Measurements from ENCODE around the gene TSC2. TPM values are rescaled to one million over a fixed set of nuclear protein-coding genes. Genes with fewer than 3 reads are reported as not detected.
A peak's percentile ranks its signal among the peaks of the same experiment; 100 is the strongest.

TSC2 gene
- total RNA-seq, 4 donors from 2014 or later, result 101 to 148 (median 109) TPM

GRCh38 chr16:2058420-2058819 is 10.6 kb downstream of the TSC2 start:
- Histone ChIP-seq H3K4me3 (replicated peaks in 1 of 3) (no peak overlapping the region), H3K27ac (peak overlapping the region; percentile 78 to 88 (median 81)), H3K9me3 (no peaks in the 10 kb centered on the region), H3K36me3 (peaks cover 14 to 24% of the 10 kb centered on the region in 2 donors), H3K27me3 (no peaks in the 10 kb centered on the region), H3K4me1 (peaks cover 16 to 32% of the 10 kb centered on the region in 2 donors)
- peak in 1 of 2 donors; percentile 18 for DNase-seq
- TF ChIP-seq POLR2A (IDR thresholded peaks at IDR 0.05), result no peak
- no peak for TF ChIP-seq CTCF (IDR thresholded peaks at IDR 0.05)
- WGBS, 2 donors, result 54 to 71% methylated on average over 7 to 13 of the region's 13 CpGs
- intact Hi-C loops (cut with DNase I), result no loop called here

GRCh38 chr16:2058872-2059271 is 11.1 kb downstream of the TSC2 start:
- no peaks in the 10 kb centered on the region for H3K27me3 ChIP-seq
- H3K36me3 ChIP-seq, result peaks cover 12 to 23% of the 10 kb centered on the region in 2 donors
- H3K4me1 ChIP-seq, result peaks cover 16 to 32% of the 10 kb centered on the region in 2 donors
- H3K27ac ChIP-seq, result peak overlapping the region; percentile 78 to 88 (median 81)
- no peak for TF ChIP-seq POLR2A (IDR thresholded peaks at IDR 0.05)
- peak in 1 of 6 experiments; percentile 10 for TF ChIP-seq CTCF (IDR thresholded peaks at IDR 0.05)
- no peaks in the 10 kb centered on the region for H3K9me3 ChIP-seq
- intact Hi-C loops (cut with DNase I), result no loop called here
- no peak overlapping the region for H3K4me3 ChIP-seq (replicated peaks in 1 of 3)
- peak; percentile 86 to 89 for DNase-seq
- WGBS, 2 donors, result 34 to 57% methylated on average over 10 of the region's 10 CpGs

GRCh38 chr16:2060346-2060745 is 12.6 kb downstream of the TSC2 start:
- H3K27ac ChIP-seq, result no peak overlapping the region
- WGBS, 2 donors, result 91 to 96% methylated on average over 9 to 15 of the region's 17 CpGs
- intact Hi-C loops (cut with DNase I), result no loop called here
- peaks cover 16 to 25% of the 10 kb centered on the region in 2 donors for H3K4me1 ChIP-seq
- no peak overlapping the region for H3K4me3 ChIP-seq (replicated peaks in 1 of 3)
- H3K36me3 ChIP-seq, result peaks cover 16 to 26% of the 10 kb centered on the region in 2 donors
- no peaks in the 10 kb centered on the region for H3K27me3 ChIP-seq
- no peak for DNase-seq
- no peaks in the 10 kb centered on the region for H3K9me3 ChIP-seq
- TF ChIP-seq POLR2A (IDR thresholded peaks at IDR 0.05), result no peak
- TF ChIP-seq CTCF (IDR thresholded peaks at IDR 0.05), result no peak

- TF ChIP-seq CTCF (IDR thresholded peaks at IDR 0.05) (no peak), POLR2A (IDR thresholded peaks at IDR 0.05) (no peak)
- no peaks in the 10 kb centered on the region for H3K27me3 ChIP-seq
- DNase-seq, result no peak
- H3K4me3 ChIP-seq (replicated peaks in 1 of 3), result no peak overlapping the region
- H3K36me3 ChIP-seq, result peaks cover 22 to 33% of the 10 kb centered on the region in 2 donors
- H3K27ac ChIP-seq, result no peak overlapping the region
- no peaks in the 10 kb centered on the region for H3K9me3 ChIP-seq
- intact Hi-C loops (cut with DNase I), result no loop called here
- H3K4me1 ChIP-seq, result peaks cover 16 to 25% of the 10 kb centered on the region in 2 donors
- 91 to 100% methylated on average over 7 to 13 of the region's 18 CpGs for WGBS, 2 donors
Observed at GRCh38 chr16:2061023-2061422, 13.2 kb downstream of the TSC2 start.

GRCh38 chr16:2061526-2061925 is 13.7 kb downstream of the TSC2 start:
- Histone ChIP-seq H3K4me3 (replicated peaks in 1 of 3) (no peak overlapping the region), H3K4me1 (peaks cover 16 to 21% of the 10 kb centered on the region in 2 donors), H3K27ac (no peak overlapping the region), H3K27me3 (no peaks in the 10 kb centered on the region), H3K36me3 (peaks cover 26 to 36% of the 10 kb centered on the region in 2 donors), H3K9me3 (no peaks in the 10 kb centered on the region)
- no peak for DNase-seq
- TF ChIP-seq CTCF (IDR thresholded peaks at IDR 0.05) (no peak), POLR2A (IDR thresholded peaks at IDR 0.05) (no peak)
- WGBS, 2 donors, result 89 to 91% methylated on average over 10 to 13 of the region's 13 CpGs
- intact Hi-C loops (cut with DNase I), result no loop called here
